HG03097 (cell line): Measurements from ENCODE around the gene CC2D1A.

Experiments
- ATAC-seq: cut with Tn5 transposase; IDR thresholded peaks from one replicate; pipeline ENCODE4 v1.9.1; 2021; ENCODE audit not compliant: unreplicated experiment, low FRiP score

Gene CC2D1A

DNA sequence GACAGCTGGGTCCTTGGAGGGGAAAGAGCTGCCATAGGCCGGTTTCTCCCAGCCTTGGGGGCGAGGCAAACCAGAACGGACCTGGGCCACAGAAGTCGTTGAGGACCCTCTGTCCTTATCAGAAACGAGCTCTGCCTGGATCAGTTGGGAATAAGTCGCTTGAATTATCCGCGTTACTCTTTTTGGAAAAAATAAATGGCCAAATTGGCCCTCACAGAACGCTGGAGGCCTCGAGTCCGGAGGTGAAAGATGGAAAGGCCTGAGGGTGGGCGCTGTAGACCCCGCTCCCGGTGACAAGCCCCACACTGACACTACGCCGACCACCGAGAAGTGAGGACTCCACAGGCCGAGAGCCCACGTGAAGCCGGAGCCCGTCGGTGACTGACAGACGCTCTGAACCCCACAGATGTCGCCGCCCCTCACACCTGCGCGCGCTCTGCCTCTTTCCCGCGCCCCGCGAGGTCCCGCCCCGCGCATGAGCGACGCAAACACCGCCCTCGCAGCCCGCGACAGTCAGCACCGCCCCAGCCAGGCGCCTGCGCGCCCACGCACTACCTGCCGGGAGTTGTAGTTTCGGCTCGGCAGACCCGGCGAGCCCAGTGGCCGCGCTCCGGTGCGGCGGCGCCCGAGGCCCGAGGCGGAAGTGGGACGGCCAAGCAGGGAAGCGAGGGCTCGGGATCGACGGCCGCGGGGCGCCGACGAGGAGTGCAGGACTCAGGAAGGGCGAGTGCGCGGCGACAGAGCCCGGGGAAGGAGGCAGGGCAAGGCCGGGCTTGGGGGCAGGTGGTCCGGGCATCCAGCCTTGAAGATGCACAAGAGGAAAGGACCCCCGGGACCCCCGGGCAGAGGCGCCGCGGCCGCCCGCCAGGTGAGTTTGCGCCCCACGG is at the start of gene CC2D1A, which contains the start of gene BRME1:
TSS of gene CC2D1A (plus strand) at position 568 of the 887 bp plus-strand sequence. CDS start at position 809, 241 bp downstream.
TSS of gene BRME1 (minus strand) at position 484 of the 887 bp plus-strand sequence. CDS start 1,225 bp downstream, outside the sequence.
- peak; percentile 95 for ATAC-seq

DNA sequence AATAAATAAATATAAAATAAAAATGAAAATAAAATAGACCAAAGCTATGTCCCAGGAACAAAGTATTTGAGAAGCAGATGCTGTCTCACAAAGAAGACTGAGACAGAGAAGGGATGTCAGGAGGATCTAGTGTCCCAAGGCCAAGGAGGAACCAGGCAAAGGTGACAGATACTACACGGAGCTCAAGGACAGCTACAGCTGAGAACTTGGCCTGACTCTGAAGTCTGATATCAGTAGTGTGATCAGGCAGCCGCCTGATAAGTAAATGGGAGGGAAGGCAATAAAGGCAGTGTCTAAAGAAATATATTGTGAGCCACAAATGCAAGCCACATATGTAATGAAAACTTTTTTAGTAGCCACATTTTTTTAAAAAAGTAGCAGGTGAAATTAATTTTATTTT is 49.5 kb upstream of the CC2D1A start:
- no peak for ATAC-seq

DNA sequence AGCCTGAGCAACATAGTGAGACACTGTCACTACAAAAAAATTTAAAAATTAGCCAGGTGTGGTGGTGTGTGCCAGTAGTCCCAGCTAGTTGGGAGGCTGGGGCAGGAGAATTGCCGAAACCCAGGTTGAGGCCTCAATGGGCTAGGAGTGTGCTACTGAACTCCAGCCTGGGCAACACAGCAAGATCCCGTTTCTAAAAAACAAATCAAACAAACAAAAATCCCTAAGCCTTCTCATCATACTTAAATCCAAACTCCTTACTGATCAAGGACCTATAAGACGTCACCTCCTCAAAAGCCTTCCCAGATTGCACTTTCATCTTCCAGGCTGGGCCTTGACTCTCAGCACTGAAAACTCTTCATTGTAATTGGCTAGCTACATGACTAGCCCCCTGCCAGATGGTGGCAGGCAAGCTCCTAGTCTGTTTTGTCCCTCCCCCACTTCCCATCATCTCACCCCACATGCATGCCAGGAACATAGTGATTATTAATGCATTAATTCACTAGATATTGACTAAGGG is 46.6 kb upstream of the CC2D1A start:
- ATAC-seq: no peak

DNA sequence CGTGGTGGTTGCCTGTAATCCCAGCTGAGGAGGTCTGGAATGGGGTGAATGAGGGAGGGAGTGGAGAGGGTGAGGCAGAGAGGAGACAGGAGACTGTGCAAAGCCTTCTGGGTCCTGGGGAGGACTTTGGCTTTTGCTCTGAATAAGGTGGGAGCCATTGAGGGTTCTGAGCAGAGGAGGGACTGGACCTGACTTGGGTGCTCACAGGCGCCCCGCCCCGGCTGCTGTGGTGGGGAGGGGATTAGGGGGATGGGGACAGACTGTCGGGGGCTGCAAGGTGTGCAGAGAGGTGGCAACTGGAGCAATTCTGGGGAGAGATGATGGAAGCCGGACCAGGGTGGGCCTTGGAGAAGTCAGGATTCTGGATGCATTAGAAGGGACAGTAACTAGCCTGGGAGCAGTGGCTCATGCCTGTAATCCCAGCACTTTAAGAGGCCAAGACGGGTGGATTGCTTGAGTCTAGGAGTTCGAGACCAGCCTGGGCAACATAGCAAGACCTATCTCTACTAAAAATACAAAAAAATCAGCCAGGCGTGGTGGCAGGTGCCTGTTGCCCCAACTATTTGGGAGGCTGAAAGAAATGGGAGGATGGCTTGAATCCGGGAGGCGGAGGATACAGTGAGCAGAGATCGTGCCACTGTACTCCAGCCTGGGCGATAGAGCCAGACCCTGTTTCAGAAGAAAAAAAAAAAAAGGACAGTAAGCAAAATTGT is 45.2 kb upstream of the CC2D1A start:
- no peak for ATAC-seq

DNA sequence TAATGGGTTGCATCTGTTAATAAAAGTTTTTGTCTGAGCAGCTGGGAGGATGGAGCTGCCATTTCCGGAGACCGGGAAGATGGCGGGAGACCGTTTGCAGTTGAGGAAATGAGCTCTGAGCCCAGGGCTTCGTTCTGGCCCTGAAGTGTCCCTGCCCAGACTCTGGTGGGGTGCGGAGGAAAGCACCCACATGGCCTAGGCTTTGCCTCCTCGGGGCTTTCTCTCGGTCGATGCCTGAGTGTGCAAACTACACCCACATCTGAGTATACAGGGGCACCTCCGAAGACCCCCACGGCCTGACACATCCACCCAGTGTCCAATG is 44.6 kb upstream of the CC2D1A start:
- ATAC-seq: no peak

DNA sequence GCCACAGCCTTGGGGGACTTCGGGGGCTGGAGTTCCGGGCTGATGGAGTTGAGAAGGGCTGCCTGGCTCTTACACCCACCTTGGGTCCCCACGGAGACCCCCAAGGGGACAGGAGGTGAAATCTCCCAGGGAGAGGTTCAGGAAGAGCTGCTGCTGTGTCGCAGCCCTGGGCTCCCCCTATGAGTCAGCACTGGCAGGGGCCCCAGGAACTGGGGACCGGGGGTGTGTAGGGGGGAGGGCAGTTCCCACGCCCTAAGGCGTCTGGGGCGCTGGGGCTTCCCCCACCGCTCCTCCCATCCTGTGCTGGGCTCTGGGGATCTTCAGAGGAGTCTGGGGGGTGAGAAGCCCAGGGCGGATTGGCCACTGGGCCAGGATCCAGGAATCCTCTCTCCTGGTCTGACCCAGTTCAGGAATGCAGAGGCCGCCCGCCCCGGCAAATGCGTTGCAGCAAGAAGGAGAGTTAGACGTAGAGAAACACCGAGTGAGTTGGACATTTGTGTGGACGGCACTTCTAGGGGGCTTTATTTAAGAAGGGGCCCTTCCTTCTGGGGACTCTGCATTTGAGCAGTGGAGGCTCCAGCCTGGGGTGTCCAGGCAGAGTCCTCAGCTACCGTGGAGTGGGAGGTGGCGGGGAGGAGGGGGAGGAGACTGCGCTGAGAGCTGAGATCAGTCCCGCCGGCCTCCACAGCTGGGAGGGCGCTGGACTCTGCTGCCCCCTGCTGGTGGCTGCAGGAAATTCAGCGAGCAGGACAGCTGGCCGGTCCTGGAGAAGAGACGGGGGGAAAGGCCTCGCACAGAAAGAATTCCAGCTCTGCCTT is 44.1 kb upstream of the CC2D1A start:
- ATAC-seq: peak; percentile 63

DNA sequence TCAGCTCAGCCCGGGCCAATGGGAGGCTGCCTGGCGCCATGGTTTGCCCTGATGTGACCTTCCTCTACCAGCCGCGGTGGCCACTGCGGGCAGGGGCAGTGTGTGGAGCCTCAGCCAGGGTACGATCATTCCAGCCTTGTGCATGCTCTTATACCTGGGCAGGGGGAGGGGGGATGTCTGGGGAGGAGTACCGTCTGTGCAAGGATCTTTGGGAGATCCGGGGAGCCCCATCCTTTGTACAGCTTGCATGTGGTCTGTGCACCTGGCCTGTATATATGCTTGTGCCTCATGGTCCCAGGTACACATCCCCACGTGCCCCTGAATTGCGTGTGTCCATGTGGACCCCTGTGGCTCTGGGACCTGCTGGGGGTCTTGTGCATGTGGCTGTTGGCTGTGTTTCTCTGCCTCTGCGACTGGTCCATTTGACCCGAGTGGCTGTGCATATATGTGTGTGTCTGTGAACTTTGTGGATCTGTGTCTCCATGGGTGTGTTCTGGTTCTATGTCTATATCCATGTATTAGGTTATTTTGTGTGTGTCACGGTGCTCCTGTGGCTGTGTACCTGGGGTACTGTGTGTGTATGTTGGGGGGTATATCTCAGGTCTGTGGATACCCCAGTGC is 41.8 kb upstream of the CC2D1A start:
- ATAC-seq: no peak

DNA sequence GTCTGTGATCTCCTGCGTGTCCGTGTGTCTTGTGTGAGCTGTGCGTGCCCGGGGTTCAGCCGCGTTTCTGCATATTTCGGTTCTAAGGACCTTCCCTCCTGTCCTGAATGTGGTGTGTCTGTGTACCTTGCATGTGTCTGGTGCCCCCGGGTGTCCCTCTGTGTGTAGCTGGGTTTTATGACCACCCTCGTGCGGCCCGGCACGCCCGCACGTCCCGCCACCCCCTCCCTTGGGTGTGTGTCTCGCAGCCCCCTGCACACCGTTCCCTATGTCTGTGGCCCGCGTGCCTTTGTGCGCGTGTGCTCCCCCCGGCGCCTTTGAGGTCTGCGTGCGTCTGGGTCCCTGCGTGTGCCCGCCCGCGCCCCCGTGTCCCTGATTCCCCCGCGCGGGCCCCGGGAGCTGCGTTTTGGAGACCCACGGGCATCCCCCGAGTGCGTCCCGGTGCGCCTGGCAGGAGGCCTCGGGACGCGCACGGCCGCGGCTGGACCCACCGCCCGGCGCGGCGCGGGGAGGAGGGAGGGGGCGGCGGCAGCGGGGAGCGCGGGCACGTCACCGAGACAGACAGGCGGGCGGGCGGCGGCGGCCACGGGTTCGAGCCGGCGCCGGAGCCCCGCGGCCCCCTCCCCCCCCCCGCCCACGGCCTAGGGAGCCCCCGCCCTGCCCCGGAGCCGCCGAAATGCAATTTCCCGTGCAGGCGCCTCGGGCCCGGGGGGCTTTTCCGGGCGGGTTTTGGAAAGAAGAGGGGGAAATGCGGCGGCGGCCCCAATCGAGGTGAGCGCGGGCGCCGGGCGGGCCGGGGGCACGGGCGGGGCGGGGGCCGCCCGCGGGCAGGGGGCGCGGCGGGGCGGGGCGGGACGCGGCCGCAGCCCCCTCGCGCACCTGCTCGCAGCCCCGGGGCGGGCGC is 41.1 kb upstream of the CC2D1A start:
- ATAC-seq: no peak

DNA sequence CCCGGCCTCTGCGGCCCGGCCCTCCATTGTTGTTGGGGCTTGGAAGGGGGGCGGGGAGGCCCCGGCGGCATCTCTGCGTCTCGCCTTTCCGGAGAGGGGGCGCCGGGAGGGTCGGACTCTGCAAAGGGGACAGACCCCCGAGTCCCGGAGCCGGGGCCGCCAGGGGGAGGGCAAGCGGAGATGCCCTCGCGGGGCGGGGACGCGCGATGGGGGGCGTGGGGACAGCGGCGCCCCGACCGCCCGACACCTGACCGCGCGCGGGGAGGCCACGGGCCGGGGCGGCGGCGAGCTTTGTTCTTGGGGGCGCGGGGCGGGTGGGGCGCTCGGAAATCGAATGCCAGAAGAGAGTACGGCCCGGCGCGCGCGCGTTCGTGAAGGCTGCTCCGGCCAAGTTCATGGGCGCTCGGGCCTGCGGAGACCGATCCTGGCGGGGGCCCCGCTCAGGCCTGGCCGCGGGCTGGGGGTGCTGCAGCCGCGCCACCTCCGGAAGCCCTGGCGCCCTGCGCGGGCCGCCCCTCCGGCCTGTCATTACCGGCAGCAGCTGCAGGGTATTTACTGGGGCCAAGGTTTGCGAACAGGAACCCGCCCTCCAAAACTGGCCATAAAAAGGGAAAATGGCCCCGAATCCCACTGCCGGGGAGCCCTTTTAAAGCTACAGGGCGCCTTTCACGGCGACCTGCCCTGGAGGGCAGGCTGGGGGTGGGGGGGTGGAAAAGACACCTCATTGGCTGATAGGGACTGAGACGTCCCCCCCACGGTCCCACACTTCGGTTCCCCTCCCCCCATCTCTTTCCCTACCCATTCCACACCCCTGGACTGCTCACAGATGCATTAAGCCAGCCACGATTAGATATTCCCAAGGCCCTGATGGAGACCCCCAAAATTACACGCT is 40.2 kb upstream of the CC2D1A start:
- ATAC-seq: no peak

DNA sequence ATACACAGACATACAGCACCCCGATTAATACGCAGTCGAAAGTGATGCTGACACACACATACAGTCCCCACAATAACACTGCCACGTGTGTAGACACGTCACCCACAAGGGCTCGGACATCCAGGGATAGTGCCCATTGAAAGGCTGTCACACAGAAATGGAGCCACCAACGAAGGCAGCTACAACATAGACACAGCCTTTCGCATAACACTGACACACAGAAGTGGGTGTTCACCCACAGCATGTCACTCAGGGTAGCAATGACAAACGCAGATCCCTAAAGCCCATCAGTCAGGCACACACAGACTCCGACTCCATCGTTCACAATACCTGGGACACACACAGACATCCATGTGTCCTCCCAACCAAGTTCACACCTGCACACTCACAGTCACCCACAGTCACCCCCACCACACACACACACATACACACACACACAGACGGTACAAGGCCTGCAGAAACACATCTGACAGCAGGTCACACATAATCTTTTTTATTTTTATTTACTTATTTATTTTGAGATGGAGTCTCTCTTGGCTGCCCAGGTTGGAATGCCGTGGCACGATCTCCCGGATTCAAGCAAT is 39.4 kb upstream of the CC2D1A start:
- no peak for ATAC-seq

DNA sequence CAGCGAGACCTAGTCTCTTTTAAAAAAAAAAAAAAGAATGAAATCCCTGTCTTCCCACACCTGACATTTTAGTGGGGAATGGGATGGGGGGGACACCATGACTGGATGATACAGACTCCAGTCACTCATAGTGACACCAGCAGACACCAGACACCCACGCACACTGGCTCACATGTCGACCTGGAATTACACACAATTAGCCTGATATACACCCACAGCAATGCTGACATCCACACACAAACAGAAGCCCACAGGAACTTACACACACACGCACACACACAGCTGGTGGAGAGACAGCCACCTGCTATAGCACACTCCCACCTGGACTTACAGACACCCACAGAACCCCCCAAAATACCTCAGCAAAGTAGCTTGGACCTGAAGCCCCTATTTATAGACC is 37.3 kb upstream of the CC2D1A start:
- no peak for ATAC-seq

DNA sequence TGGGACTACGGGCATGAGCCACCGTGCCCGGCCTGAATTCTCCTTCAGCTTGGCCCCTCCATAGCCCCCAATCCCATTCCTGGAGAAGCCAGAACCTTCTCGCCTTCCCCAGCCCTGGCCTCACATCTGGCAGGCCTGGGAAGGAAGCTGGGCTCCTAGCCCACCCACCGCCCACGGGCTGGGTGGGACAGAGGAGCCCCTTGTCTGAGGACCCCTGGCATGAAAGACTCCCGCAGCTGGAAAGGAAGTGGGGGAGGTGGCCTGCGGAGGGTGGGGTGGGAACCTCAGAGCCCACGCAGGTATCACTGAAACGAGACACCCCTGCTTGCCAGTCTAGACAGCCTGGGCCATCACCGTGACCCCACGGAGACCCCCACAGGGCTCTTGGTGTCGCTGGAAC is 36.7 kb upstream of the CC2D1A start:
- ATAC-seq: no peak

DNA sequence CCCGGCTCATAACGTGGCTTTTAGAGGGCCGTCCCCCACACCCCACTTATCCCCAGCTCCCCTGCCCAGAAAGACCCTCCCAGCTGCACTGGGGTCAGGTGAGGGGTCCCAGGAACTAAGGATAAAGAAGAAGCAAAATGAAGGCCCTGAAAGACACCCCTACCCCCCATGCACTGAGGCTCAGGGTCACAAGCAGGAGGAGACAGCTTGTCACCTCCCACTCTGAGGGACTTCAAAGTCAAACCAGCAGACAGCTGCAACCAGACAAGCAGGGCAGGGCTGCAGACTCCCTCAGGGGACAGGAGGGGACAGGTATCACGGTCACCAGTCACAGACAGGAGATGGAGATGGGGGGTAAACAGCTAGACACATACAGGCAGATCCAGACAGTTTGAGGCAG is 35.1 kb upstream of the CC2D1A start:
- no peak for ATAC-seq

DNA sequence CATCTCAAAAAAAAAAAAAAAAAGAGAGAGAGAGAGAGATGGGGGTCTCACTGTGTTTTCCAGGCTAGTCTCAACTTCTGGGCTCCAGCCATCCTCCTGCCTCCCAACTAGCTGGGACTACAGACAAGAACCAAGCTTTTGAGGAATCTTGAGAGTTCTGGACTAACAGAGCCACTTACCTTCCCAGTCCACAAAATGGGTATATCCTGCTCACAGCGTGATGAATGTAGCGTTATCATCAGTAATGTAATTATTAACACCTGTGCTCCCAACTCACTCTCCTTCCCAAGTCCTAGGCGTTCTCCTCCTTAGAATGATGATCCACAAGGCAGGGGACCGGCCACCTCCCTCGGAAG is 33.7 kb upstream of the CC2D1A start:
- ATAC-seq: no peak

DNA sequence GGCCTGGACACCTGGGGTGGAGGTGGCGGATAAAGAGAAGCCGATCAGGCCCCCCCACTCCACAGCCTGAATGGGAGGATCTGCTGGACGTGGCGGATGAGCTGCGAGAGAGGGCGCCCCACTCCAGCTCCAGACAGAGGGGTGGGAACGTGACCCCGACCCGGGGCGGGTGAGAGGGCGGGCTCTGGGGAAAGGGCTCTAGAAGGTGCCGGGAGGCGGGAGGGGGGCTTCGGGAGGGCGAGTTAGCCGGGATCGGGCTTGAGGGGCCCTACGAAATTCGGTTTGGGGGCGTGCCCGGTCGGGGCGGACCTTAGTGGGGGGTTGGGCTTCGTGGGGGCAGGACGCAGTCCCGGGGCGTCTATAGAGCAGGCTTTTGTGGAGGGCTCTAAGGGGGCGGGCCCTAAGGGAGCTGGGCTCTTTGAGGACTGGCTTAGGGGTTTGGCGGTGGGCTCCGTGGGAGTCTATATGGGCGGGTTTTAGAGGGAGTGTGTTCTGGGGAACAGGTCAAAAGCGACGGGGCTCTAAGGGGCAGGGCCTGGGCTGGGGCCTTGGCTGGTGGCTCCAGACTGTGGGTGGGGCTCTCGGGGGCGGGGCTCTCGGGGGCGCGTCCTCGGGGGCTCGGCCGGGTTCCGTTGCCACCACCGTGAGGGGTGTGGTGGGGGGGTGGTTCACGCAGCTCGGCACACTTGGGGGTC is 33.2 kb upstream of the CC2D1A start:
- ATAC-seq: no peak

DNA sequence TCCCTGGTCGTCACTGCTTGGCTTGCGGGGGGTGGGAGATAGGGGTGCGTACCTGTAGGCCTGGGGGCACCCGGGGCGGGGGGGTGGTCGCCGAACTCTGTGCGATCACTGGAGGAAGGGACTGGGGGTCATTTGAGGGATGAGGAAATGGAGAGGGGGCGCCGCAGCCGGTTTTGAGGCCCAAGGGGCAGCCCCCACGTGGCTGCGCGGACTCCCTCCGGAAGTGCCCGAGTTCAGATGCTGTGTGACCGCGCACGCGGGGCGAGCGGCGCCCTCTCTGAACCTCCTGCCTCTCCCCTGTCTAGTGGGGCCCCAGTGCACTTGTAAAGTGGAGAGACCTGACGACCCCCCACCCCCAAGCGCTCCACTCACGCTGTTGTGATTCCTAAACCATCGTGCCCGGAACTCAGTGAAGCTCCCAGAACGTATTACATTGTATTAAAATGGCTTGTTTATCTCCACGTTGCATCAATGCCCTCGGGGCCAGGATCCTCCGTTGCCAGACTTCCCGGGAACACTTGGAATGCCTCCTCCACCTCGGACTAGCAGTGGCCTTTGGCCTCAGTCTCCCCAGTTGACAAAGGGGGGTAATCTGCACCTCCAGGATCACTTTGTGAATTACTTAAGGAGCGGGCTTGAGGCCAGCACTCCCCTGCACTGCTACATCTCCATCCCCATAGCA is 32.0 kb upstream of the CC2D1A start:
- ATAC-seq: no peak

DNA sequence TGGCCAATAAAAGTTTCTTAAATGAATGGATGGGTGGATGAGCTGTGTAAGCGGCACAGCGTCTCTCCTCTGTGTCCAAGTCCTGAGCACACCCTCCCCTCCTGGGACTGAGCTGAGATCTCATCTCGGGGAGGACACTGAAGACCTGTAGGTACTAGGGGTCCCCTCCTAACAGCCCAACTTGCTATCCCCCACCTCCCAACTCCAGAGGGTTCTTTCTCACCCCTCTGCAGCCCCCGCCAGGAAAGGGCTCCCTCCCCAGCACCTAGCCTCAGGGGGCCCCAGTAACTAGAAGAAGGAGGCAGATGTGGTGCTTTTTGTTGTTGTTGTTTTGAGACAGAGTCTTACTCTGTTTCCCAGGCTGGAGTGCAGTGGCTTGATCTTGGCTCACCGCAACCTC is 30.2 kb upstream of the CC2D1A start:
- no peak for ATAC-seq
